ENCODE data around the gene ATR.
"Not testable (repeated sequence)": the region's sequence is repeated elsewhere in the genome, so short reads cannot be mapped to it uniquely, and the experiment has no call there.

ATR gene

DNA sequence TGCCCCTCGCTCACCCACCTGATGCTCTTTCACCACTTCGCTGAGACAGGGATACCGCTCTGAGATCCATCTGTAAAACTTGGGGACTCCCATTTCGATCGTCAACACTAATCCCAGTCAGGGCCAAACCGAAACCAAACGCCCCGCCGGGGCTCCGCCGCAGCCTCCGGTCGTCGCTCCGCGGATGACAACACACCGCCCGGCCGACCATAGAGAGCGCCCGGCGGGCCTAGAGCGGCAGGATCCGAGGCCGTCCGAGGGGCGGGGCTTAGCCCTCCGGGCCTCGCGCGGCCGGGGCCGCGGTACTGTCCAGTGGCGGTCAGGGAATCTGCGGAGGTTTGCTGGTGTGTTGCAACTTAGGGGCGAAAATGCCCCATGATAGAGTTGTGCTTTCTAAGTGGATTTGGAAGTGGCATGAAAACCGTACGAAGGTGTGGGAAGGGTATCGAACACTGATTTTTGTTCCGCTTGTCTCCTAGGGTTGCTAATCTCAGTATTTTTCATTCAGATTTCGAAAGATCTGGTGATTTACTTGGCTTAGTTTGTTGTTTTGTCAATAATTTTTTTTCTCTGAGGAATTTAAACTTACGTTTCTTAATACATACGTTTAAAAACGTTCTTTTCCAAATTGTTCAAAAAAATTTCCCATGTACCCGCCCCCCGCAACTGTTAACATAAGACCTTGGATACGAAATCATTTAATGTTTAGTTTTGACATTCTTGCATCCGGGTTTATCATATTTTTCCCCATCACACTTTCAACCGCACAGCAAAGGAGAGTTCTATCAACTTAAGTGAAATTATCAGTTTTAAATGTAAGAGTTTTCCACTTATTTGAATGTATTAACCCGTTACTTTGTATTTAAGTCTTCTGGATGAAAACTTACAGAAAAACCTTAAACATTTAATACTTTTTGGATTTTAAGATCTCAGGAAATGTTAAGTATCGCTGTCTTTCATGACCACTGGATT lies 130.4 kb downstream of the ATR start, which contains the start of gene XRN1:
TSS of gene XRN1 (minus strand) at position 186 of the 972 bp plus-strand sequence. CDS start at position 93, 93 bp downstream.
- in situ Hi-C loops (cut with HindIII; ENCODE audit: low pct_unique_long_range_greater_than_20kb, low sequenced_read_pairs) = no loop called here
- DNase-seq (ENCODE audit: low read depth in 1 of 2, low spot score in 1 of 2) = peak; percentile 93 to 97
- TF ChIP-seq JUND (IDR thresholded peaks at IDR 0.05; ENCODE audit: low read depth) = no peak

DNA sequence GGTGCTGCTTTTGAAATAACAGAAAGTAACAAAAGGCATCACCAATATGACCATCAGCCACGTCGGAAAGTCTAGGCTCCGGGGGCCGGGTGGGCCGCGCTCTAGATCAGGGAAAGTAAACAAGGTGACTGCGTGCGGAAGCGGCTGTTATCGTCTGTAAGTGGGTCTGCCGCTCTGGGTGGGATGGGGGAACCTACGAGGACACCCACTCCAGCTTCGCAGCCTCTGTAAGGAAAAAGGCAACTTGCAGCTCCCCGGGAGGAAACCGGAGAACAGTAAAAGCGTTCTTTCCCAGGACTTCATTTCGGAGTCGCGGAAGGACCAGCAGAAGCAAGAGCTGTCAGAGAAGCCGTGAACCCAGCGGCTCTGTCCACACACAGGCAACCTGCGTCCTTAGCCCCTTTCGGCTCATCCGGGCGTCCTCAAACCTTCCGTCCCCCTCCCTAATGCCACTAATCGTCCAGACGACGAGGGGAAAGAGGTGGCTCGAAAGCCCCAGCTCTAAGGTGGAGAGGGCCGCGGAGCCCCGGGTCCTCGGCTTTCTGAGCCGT lies 131.2 kb downstream of the ATR start:
- peak; percentile 47 to 68 for DNase-seq (ENCODE audit: low read depth in 1 of 2, low spot score in 1 of 2)
- TF ChIP-seq JUND (IDR thresholded peaks at IDR 0.05; ENCODE audit: low read depth) = no peak
- in situ Hi-C loops (cut with HindIII; ENCODE audit: low pct_unique_long_range_greater_than_20kb, low sequenced_read_pairs) = no loop called here

DNA sequence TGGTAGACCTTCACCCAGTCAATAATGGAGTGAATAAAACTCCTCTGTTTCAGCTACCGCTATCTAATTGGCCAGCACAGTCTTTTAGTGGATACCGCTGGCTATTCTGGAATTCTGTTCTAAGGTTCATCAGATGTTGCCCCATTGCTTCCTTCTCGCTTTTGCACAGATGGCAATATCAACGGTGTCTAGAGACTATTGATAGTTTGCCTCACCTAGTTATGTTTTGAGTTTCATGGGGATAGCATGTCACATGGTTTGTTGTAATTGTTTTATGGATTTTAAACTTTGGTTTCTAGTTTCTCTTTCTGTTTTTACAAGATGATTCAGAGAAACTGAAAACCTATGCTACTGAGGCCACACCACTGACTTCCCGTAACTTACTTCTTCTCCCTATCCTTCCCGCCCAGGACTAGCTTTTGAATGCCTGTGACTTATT lies 132.7 kb downstream of the ATR start:
- no peak for TF ChIP-seq JUND (IDR thresholded peaks at IDR 0.05; ENCODE audit: low read depth)
- DNase-seq (ENCODE audit: low read depth in 1 of 2, low spot score in 1 of 2) = no peak
- in situ Hi-C loops (cut with HindIII; ENCODE audit: low pct_unique_long_range_greater_than_20kb, low sequenced_read_pairs) = no loop called here

DNA sequence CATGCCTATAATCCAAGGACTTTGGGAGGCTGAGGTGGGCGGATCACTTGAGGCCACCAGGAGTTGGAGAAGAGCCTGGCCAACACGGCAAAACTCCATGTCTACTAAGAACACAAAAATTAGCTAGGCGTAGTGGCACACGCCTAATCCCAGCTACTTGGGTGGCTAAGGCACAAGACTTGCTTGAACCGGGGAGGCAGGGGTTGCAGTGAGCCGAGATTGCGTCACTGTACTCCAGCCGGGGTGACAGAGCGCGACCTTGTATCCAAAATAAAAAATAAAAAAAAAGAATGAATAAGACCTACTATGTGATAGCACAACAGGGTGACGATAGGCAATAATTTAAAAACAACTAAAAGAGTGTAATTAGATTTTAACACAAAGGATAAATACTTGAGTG lies 134.2 kb downstream of the ATR start:
- in situ Hi-C loops (cut with HindIII; ENCODE audit: low pct_unique_long_range_greater_than_20kb, low sequenced_read_pairs) = no loop called here
- TF ChIP-seq JUND (IDR thresholded peaks at IDR 0.05; ENCODE audit: low read depth) = no peak
- DNase-seq (ENCODE audit: low read depth in 1 of 2, low spot score in 1 of 2) = no peak

DNA sequence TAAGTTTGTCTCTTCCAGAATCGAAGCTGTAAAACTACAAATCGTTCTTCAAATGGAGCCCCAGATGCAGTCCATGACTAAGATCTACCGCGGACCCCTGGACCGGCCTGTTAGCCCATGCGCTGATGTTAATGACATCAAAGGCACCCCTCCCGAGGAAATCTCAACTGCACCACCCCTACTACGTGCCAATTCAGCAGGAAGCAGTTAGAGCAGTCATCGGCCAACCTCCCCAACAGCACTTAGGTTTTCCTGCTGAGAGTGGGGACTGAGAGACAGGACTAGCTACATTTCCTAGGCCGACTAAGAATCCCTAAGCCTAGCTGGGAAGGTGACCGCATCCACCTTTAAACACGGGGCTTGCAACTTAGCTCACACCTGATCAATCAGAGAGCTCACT lies 135.5 kb downstream of the ATR start:
- in situ Hi-C loops (cut with HindIII; ENCODE audit: low pct_unique_long_range_greater_than_20kb, low sequenced_read_pairs) = not testable (repeated sequence)

DNA sequence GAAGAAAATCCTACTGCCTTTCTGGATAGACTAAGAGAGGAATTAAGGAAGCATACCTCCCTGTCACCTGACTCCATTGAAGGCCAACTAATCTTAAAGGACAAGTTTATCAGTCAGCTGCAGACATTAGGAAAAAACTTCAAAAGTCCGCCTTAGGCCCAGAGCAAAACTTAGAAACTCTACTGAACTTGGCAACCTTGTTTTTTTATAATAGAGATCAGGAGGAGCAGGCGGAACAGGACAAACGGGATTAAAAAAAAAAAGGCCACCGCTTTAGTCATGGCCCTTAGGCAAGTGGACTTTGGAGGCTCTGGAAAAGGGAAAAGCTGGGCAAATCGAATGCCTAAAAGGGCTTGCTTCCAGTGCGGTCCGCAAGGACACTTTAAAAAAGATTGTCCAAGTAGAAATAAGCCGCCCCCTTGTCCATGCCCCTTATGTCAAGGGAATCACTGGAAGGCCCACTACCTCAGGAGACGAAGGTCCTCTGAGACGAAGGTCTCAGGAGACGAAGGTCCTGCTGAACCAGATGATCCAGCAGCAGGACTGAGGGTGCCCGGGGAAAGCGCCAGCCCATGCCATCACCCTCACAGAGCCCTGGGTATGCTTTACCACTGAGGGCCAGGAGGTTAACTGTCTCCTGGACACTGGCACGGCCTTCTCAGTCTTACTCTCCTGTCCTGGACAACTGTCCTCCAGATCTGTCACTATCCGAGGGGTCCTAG lies 138.9 kb downstream of the ATR start:
- peak in 1 of 2 experiments; percentile 80 for DNase-seq (ENCODE audit: low read depth in 1 of 2, low spot score in 1 of 2)
- in situ Hi-C loops (cut with HindIII; ENCODE audit: low pct_unique_long_range_greater_than_20kb, low sequenced_read_pairs) = not testable (repeated sequence)

More for the DNA sequence above, 135.5 kb downstream of the ATR start:
- not testable (repeated sequence) for DNase-seq (ENCODE audit: low read depth in 1 of 2, low spot score in 1 of 2)

DNA sequence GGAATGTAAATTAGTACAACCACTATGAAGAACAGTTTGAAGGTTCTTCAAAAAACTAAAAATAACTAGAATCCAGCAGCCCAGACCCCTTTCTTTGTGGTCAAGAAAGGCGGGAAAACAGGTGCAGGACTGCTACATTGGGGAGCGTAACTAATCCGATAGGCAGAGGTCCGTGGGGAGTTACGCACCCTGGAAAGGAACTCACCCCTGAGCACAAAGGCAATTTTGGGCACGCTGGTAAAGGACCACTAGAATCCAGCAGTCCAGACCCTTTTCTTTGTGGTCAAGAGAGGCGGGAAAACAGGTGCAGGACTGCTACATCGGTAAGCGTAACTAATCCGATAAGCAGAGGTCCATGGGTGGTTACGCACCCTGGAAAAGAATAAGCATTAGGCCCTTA lies 140.4 kb downstream of the ATR start:
- DNase-seq (ENCODE audit: low read depth in 1 of 2, low spot score in 1 of 2); in situ Hi-C loops (cut with HindIII; ENCODE audit: low pct_unique_long_range_greater_than_20kb, low sequenced_read_pairs): not testable (repeated sequence)

DNA sequence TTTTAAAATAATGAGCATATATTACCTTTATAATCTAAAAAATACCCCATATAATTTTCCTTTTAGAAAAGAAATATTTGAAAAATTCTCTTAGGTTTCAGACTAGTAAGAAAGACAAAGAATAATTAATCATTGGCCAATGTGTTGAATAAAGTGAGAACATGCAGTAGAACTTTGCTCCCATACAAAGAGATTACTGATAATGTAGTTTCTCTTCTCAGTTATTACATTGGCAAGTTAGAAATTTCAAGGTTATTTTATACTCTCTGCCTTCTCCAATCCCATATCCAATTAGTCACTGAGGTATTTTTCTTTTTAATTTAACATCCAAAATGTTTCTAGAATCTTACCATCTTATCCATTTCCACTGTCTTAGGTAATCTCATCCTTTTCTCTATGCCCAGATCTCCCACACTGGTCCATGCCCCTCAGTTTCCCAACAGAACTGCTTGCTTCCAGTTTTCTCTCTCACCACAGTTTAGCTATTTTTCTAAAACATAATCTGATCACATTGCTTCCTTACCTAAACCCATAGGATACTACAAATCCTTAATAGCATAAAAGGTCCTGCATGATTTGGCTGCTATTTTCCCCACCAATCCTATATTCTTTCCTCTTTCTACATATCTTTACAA lies 141.5 kb downstream of the ATR start:
- in situ Hi-C loops (cut with HindIII; ENCODE audit: low pct_unique_long_range_greater_than_20kb, low sequenced_read_pairs) = no loop called here
- DNase-seq (ENCODE audit: low read depth in 1 of 2, low spot score in 1 of 2) = no peak
- TF ChIP-seq JUND (IDR thresholded peaks at IDR 0.05; ENCODE audit: low read depth) = no peak

DNA sequence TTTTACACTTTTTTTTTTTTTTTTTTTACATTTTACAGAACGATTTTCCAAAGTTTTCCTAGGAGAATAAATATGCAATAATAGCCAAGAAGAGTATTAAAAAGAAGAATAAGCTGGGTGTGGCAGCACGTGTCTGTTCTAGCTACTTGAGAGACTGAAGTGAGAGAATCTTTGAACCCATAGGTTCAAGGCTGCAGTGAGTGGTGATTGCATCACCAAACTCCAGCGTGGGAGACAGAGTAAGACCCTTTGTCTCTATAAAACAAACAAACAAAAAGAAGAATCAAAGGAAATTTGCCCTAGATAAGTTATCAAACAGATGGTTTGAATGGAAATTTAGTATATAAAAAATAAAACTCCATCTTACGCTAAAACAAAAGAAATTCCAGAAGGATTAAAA lies 144.0 kb downstream of the ATR start:
- in situ Hi-C loops (cut with HindIII; ENCODE audit: low pct_unique_long_range_greater_than_20kb, low sequenced_read_pairs) = no loop called here
- no peak for TF ChIP-seq JUND (IDR thresholded peaks at IDR 0.05; ENCODE audit: low read depth)
- no peak for DNase-seq (ENCODE audit: low read depth in 1 of 2, low spot score in 1 of 2)

DNA sequence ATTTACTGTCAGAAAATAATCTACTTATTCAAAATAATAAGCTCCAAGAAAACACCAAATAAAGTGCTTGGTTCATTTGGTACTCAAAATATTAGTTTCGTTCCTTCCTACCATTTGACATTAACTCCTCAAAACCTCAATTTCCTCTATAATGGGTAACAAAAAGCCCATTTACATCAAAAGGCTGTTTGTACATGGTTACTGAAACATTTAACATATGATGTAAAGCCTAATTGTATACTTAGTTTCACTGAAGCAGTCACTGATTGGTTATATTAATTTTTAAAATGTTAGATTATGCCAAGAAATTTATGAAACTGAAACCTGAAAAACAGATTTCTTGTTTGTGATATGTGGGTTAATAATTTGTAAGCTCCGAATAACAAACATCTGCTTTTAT lies 145.4 kb downstream of the ATR start:
- DNase-seq (ENCODE audit: low read depth in 1 of 2, low spot score in 1 of 2) = no peak
- in situ Hi-C loops (cut with HindIII; ENCODE audit: low pct_unique_long_range_greater_than_20kb, low sequenced_read_pairs) = no loop called here
- no peak for TF ChIP-seq JUND (IDR thresholded peaks at IDR 0.05; ENCODE audit: low read depth)

DNA sequence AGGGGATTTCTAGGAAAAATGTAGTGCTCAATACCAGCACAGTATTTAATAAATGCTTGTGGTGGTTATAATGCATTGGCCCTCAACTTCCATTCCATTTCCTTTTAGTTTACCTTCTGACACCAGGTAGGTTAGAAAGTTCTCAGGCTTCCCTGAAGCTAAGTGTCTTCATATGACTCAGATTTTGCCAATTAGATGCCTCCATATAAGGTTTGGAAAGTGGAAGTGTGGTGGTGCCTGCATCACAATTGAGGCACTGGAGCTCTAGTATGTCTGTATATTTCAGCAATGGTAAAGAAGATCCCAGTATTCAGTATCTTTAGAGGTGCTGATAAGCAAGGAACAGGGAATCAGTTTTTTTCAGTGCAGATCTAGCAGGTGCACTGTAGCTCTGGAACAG lies 149.0 kb downstream of the ATR start:
- in situ Hi-C loops (cut with HindIII; ENCODE audit: low pct_unique_long_range_greater_than_20kb, low sequenced_read_pairs) = no loop called here
- DNase-seq (ENCODE audit: low read depth in 1 of 2, low spot score in 1 of 2) = no peak
- TF ChIP-seq JUND (IDR thresholded peaks at IDR 0.05; ENCODE audit: low read depth) = no peak

DNA sequence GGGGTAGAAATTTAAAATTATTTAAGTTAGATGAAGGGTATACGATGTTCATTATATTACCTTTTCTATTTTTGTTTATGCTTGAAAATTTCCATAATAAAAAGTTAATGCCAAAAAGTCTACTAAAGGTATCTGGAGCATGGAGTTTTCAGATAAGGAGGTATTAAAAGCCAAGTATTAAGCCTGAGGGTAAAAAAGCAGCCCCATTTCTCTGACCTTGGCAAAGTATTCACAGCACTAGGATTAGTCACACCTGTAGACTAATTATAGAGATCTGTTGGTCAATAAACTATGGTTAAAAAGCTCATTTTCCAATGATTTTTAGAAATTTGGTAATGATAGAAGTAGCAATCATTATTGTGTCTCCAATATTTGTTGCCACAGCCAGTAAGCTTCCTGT lies 153.8 kb downstream of the ATR start:
- no peak for TF ChIP-seq JUND (IDR thresholded peaks at IDR 0.05; ENCODE audit: low read depth)
- in situ Hi-C loops (cut with HindIII; ENCODE audit: low pct_unique_long_range_greater_than_20kb, low sequenced_read_pairs) = no loop called here
- no peak for DNase-seq (ENCODE audit: low read depth in 1 of 2, low spot score in 1 of 2)

All from T47D (cell line).